ENCODE data around the gene CAPN13.

GRCh38 chr2:30777661-30778505, 29.4 kb downstream of the CAPN13 start:
- no peak for TF ChIP-seq POLR2A (IDR thresholded peaks at IDR 0.05)
- TF ChIP-seq, protein P1, sequence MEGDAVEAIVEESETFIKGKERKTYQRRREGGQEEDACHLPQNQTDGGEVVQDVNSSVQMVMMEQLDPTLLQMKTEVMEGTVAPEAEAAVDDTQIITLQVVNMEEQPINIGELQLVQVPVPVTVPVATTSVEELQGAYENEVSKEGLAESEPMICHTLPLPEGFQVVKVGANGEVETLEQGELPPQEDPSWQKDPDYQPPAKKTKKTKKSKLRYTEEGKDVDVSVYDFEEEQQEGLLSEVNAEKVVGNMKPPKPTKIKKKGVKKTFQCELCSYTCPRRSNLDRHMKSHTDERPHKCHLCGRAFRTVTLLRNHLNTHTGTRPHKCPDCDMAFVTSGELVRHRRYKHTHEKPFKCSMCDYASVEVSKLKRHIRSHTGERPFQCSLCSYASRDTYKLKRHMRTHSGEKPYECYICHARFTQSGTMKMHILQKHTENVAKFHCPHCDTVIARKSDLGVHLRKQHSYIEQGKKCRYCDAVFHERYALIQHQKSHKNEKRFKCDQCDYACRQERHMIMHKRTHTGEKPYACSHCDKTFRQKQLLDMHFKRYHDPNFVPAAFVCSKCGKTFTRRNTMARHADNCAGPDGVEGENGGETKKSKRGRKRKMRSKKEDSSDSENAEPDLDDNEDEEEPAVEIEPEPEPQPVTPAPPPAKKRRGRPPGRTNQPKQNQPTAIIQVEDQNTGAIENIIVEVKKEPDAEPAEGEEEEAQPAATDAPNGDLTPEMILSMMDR (IDR thresholded peaks at IDR 0.05) = no peak

Data from esophagus squamous epithelium (tissue), 4 donors.